ENCODE results near the gene DNAH10. TPM values are rescaled to one million over a fixed set of nuclear protein-coding genes. Genes with fewer than 3 reads are reported as not detected.

DNAH10 gene
- total RNA-seq, 4 donors from 2014 or later: 0.18 to 0.65 TPM; not detected in 2

DNA sequence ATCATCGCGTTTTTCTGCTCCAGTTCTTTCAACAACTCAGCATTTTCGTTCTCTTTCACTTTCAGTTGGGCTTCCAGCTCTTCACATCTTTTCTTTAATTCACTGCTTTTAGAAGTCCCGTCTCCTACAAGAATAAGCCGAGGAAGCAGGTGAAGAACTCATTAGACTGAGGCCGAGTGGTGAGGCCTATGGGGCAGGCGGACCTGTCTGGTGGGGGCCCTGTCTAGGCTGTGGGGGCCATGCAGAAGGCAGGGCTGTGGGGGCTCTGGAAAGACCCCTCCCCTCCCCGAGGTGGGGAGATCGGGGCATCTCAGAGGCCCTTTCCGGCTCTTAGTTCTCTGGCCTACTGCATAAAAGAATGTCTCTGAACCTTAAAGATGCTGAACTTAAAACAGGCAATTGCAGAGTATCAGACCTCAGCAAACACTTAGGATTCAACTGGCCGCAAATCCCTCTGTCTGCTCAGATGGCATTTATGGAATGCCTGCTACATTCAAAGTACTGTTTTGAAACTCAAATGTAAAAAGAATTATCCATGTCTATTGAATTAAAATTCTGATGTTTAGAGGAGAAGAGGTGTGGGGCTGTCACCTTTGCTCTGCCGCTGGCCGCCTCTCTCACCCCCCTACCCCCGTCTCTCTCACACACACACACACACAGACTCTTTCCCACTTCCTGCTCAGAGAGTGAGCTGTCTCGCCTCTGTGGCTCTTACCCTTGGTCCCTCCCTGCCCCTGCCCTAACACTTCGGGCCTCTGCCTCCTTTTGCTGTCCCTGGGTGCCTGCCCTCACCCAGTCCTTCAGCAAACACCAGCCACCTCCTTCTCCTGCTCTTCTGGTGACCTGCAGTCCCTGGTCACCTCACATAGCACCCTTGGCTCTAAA is 175.8 kb downstream of the DNAH10 start:
- in situ Hi-C loops (cut with MboI; ENCODE audit: low sequenced_read_pairs in 4 of 4): no loop called here
- DNase-seq (no peak), ATAC-seq (no peak)
- no peak for TF ChIP-seq POLR2A (IDR thresholded peaks at IDR 0.05)
- no peak for TF ChIP-seq CTCF (IDR thresholded peaks at IDR 0.05 in 4 of 5, conservative IDR thresholded peaks at IDR 0.05 in 1 of 5)
- Histone ChIP-seq H3K36me3 (peaks cover 0 to 52% of the 10 kb centered on the region in 2 donors), H3K27ac (no peak overlapping the region), H3K9me3 (no peaks in the 10 kb centered on the region), H3K27me3 (no peaks in the 10 kb centered on the region), H3K4me1 (no peaks in the 10 kb centered on the region), H3K4me3 (no peak overlapping the region)
- intact Hi-C loops (cut with DNase I; ENCODE audit: low total_unique reads): no loop called here

DNA sequence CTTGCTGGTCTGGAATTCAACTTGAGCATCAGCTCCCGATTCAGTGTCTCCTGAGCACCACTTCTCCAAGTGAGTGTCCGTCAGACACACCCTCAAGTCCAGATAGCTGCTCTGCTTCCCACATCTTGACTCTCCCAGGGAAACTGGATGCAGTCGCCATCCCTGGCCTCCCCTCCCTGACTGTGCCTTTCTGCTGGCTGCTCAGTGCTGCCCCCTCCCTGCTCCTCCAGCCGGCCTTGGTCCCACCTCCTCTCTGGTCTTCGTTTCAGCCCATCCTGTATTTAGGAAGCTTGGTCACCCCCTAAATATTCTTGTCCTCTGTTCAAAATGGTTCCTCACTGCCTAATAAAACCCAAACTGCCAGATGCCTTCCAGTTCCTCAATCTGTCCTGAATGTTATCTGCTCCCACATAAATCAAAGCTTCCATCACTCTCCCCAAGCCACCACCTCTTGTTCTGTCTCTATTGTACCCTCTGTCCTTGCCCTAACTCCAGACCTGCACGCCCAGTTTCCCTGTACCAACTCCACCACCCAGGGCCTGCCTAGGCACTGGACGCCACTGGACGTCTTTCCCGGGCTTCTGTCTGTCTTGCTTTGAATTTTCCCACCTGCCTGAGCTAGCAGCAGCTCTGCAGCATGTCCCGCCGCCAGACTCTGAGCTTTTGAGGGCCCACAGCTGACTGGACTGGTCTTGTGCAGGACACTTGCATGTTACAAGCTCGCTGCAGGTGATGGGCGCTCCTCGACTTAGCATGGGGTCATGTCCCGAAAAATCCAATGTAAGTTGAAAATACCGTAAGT is 176.8 kb downstream of the DNAH10 start:
- H3K9me3 ChIP-seq: no peaks in the 10 kb centered on the region
- H3K27me3 ChIP-seq: no peaks in the 10 kb centered on the region
- no peaks in the 10 kb centered on the region for H3K4me1 ChIP-seq
- H3K36me3 ChIP-seq: peaks cover 0 to 57% of the 10 kb centered on the region in 2 donors
- DNase-seq (no peak), ATAC-seq (no peak)
- in situ Hi-C loops (cut with MboI; ENCODE audit: low sequenced_read_pairs in 4 of 4) (no loop called here), intact Hi-C loops (cut with DNase I; ENCODE audit: low total_unique reads) (no loop called here)
- no peak overlapping the region for H3K27ac ChIP-seq
- no peak overlapping the region for H3K4me3 ChIP-seq
- TF ChIP-seq CTCF (IDR thresholded peaks at IDR 0.05 in 4 of 5, conservative IDR thresholded peaks at IDR 0.05 in 1 of 5) (no peak), POLR2A (IDR thresholded peaks at IDR 0.05) (no peak)

DNA sequence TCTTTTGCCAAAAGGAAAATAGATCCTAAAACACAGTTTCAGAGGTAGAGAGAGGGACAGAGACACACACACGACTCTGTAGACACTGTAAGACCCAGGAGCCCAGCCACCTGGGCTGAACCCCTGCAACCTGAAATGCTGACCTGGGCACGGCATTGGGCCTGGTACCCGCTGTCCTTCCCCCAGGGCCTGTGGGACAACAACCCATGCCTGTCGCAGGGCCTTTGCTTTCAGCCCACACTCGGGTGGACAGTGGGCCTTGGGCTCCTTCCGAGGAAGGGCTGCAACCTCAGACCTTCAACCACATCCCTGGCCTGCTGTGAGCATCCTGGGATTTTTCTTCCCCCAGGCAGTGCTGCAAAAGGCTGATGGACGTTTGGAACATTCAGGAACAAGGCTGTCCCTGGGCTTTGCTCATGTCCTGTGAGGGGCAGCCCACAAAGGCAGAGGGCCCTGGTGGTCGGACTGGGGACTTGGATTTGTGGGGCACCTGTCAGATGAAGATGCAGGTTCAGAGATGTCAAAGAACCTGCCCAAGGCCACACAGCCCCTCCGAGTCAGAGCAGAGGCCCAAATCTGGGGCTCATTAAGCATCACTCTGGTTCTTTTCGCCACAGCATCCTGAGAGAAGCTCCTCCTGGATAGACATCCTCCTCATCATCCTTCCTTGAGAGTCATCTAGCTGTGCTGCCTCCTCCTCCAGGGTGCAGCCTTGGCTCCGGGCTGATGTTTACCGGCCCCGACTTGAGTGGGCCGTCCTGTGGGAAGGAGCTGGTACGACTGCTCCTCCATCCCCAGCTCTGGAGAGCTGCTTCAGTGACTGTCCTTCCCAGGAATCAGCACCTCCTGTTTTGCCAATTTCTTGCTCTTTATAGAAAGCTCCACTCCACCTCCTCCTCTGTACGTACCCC is 177.9 kb downstream of the DNAH10 start:
- no peak for ATAC-seq
- intact Hi-C loops (cut with DNase I; ENCODE audit: low total_unique reads) (no loop called here), in situ Hi-C loops (cut with MboI; ENCODE audit: low sequenced_read_pairs in 4 of 4) (no loop called here)
- H3K27ac ChIP-seq: no peak overlapping the region
- H3K4me1 ChIP-seq: no peaks in the 10 kb centered on the region
- H3K36me3 ChIP-seq: peaks cover 0 to 57% of the 10 kb centered on the region in 2 donors
- no peak overlapping the region for H3K4me3 ChIP-seq
- DNase-seq: no peak
- H3K27me3 ChIP-seq: no peaks in the 10 kb centered on the region
- TF ChIP-seq CTCF (IDR thresholded peaks at IDR 0.05 in 4 of 5, conservative IDR thresholded peaks at IDR 0.05 in 1 of 5) (no peak), POLR2A (IDR thresholded peaks at IDR 0.05) (no peak)
- no peaks in the 10 kb centered on the region for H3K9me3 ChIP-seq

GRCh38 chr12:123940627-123940966 is 178.5 kb downstream of the DNAH10 start:
- Histone ChIP-seq H3K27me3 (no peaks in the 10 kb centered on the region), H3K27ac (no peak overlapping the region), H3K9me3 (no peaks in the 10 kb centered on the region), H3K36me3 (peaks cover 0 to 57% of the 10 kb centered on the region in 2 donors), H3K4me3 (no peak overlapping the region), H3K4me1 (no peaks in the 10 kb centered on the region)
- TF ChIP-seq POLR2A (IDR thresholded peaks at IDR 0.05) (no peak), CTCF (IDR thresholded peaks at IDR 0.05 in 4 of 5, conservative IDR thresholded peaks at IDR 0.05 in 1 of 5) (no peak)
- DNase-seq: no peak
- in situ Hi-C loops (cut with MboI; ENCODE audit: low sequenced_read_pairs in 4 of 4): no loop called here
- no peak for ATAC-seq
- intact Hi-C loops (cut with DNase I; ENCODE audit: low total_unique reads): no loop called here
